ENCODE measurements around the gene ZBTB25.

GRCh38 chr14:64475585-64476273 lies 27.9 kb downstream of the ZBTB25 start:
- TF ChIP-seq CTCF (IDR thresholded peaks at IDR 0.05) (no peak), POLR2A (IDR thresholded peaks at IDR 0.05) (no peak), EP300 (IDR thresholded peaks at IDR 0.05) (no peak)

All from tibial nerve (tissue), 4 donors.